ENCODE results near the gene PKP4.
"Not testable (repeated sequence)": the region's sequence is repeated elsewhere in the genome, so short reads cannot be mapped to it uniquely, and the experiment has no call there.

The PKP4 gene

GRCh38 chr2:158464426-158465281 is 7.9 kb downstream of the PKP4 start:
- DNase-seq (ENCODE audit: low read depth in 3 of 3, low spot score in 1 of 3) = no peak

- no peak for DNase-seq (ENCODE audit: low read depth in 3 of 3, low spot score in 1 of 3)
These were observed 10.5 kb downstream of the PKP4 start for GRCh38 chr2:158467248-158467647.

GRCh38 chr2:158472829-158473228 is 16.1 kb downstream of the PKP4 start:
- not testable (repeated sequence) for DNase-seq (ENCODE audit: low read depth in 3 of 3, low spot score in 1 of 3)

DNA sequence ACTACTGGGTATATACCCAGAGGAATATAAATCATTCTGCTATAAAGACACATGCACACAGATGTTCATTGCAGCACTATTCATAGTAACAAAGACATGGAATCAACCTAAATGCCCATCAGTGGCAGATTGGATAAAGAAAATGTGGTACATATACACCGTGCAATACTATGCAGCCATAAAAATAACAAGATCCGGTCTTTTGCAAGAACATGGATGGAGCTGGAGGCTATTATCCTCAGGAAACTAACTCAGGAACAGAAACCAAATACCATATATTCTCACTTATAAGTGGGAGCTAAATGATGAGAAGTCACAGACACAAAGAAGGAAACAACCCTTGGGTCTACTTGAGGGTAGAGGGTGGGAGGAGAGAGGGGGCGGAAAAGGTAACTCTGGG is 16.5 kb downstream of the PKP4 start:
- DNase-seq (ENCODE audit: low read depth in 3 of 3, low spot score in 1 of 3) = not testable (repeated sequence)

- DNase-seq (ENCODE audit: low read depth in 3 of 3, low spot score in 1 of 3) = no peak
These were observed 17.1 kb downstream of the PKP4 start for GRCh38 chr2:158473719-158474392.

- not testable (repeated sequence) for DNase-seq (ENCODE audit: low read depth in 3 of 3, low spot score in 1 of 3)
These were observed 17.8 kb downstream of the PKP4 start for GRCh38 chr2:158474526-158475011.

DNA sequence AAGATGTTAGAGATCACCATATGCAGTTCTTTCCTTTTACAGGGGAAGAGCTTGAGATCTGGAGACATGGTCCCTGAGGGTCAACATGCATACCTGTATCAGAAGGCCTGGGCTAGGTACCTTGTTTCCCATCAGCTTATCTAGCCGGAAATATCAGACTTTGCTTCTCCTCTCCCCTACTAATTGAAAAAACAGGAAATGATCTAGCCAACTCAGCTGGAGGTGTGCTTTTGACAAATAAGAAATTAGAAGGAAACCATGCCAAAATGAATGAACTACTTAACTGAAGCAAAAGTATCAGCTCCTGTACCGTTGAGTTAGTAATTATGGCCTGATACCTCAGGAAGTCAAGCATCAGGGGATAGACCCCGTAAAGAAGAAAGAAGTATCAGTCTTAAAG is 20.4 kb downstream of the PKP4 start:
- no peak for DNase-seq (ENCODE audit: low read depth in 3 of 3, low spot score in 1 of 3)

- no peak for DNase-seq (ENCODE audit: low read depth in 3 of 3, low spot score in 1 of 3)
These were observed 21.5 kb downstream of the PKP4 start for GRCh38 chr2:158478237-158478636.

- no peak for DNase-seq (ENCODE audit: low read depth in 3 of 3, low spot score in 1 of 3)
These were observed 22.1 kb downstream of the PKP4 start for GRCh38 chr2:158478816-158479215.

GRCh38 chr2:158481116-158481515 is 24.4 kb downstream of the PKP4 start:
- DNase-seq (ENCODE audit: low read depth in 3 of 3, low spot score in 1 of 3) = no peak

- DNase-seq (ENCODE audit: low read depth in 3 of 3, low spot score in 1 of 3) = no peak
These were observed 25.8 kb downstream of the PKP4 start for GRCh38 chr2:158482594-158482993.

DNA sequence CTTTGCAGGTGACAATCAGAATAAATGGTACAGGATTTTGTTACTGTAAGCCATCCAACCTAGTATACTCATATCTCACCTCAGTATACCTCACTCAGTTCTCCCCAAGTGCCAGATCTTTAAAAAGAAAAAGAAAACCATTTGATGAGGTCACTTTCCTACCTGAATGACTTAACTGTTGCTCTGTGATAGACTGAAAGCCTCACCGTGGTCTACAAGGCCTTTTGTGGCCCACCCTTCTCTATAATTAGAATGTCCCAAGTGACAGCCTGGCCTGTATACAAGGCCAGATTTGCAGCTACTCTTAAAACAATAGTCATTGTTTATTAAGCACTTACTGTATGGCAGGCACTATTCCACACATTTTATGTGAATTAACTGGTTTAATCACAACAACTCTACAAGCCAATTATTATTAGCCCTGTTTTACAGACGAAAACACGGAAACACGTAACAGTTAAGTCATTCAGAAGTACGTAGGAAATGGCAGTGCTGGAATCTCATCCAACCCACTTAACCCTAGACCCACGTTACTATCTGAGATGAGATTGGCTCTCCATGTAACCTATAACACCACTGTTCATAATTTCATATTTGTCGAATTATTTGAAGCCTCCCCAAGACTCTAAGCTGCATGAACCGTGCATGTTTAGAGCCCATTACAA is 28.3 kb downstream of the PKP4 start:
- no peak for DNase-seq (ENCODE audit: low read depth in 3 of 3, low spot score in 1 of 3)

GRCh38 chr2:158486150-158486969 is 29.6 kb downstream of the PKP4 start:
- DNase-seq (ENCODE audit: low read depth in 3 of 3, low spot score in 1 of 3) = no peak

DNA sequence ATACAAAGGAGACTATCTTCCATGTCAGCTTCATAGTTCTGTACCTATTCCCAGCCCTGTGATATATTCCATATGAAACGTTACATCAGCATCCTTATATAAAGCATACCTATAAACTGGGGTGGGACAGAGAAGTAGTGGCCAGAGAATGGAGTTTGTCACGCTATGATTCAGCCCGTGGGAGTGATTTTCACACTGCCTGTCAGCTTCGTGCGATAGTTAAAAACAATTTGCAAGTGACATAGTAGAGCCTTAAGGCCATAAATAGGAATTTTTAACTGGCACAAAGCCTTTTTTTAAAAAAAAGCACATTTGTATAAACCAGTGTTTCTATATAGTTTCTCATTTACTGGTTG is 30.2 kb downstream of the PKP4 start:
- no peak for DNase-seq (ENCODE audit: low read depth in 3 of 3, low spot score in 1 of 3)

GRCh38 chr2:158487419-158487818 is 30.7 kb downstream of the PKP4 start:
- DNase-seq (ENCODE audit: low read depth in 3 of 3, low spot score in 1 of 3) = no peak

- no peak for DNase-seq (ENCODE audit: low read depth in 3 of 3, low spot score in 1 of 3)
These were observed 31.9 kb downstream of the PKP4 start for GRCh38 chr2:158488442-158489216.

DNA sequence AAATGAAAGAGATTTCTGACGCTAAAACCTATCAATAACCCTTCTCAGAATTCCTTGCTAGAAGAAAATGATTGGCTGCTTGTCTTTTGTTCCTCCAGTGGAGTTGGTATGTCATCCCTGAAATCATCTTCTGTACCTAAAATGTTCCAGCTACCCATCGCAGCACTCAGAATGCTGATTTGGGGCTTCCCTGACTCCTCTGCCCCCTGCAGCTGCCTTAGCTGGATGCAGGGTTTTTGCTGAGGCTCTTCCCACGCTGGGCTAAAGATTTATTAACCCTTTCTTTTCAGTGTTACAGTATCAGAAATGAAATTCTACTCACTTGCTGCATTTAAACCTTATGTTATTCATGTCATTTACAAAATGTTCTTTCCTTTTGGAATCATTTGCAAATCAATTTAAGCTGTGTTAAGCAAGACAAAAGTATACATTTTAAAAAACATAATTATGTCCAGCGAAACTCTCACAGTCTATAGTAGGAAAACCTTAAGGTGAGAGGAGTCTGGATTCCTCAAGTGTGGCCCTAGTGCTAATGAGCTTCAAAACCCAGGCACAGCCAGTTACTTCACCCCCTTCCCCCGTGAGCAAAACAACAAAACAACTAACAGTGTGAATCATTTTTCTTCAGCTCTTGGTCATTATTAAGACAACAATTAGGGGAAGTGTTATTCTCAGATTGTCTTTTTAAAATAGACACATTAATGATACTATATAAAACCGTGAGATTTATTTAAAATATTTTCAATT is 32.8 kb downstream of the PKP4 start:
- DNase-seq (ENCODE audit: low read depth in 3 of 3, low spot score in 1 of 3) = no peak

- no peak for DNase-seq (ENCODE audit: low read depth in 3 of 3, low spot score in 1 of 3)
These were observed 34.3 kb downstream of the PKP4 start for GRCh38 chr2:158491072-158491471.

DNA sequence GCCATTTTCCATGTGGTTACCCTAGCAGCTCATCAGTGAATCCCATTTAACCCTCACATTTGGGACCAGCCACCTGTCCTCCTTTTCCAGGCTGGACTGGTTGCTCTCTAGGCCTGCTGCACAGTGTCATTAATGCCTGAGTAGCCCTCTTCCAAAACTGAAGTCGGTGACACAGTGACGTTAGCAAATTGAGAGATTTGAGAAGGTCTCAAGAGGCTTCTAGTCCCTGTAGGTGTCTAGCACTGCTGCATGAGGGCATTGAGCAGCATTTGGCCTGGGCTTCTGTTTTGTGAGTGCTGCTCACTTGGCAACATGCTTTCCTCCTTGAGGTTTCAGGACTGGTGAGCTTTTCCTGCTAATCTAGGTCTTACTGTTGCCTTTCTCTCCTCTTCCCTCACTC is 36.7 kb downstream of the PKP4 start:
- no peak for DNase-seq (ENCODE audit: low read depth in 3 of 3, low spot score in 1 of 3)

DNA sequence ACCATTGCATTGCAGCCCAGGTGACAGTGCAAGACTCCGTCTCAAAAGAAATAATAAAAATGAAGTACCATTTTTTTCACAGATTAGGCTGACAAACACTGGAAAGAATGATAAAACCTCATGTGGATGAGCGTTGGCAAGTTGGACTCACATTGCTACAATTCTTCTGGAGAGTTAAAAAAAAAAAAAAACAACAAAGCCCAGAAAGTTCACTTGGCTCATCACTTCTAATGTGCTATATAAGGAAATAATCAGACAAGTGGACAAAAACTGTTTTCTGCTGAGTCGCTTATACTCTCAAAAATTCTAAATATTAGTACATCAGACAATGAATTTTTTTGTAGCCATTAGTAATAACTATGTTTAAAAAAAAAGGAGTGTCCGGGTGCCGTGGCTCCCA is 38.4 kb downstream of the PKP4 start:
- no peak for DNase-seq (ENCODE audit: low read depth in 3 of 3, low spot score in 1 of 3)

Measured in stimulated activated CD4-positive, alpha-beta T cell treated with anti-CD3 and anti-CD28 coated beads, TNF-alpha, amount 100 ng/mL, for 1 hour (primary cell).